A549 (cell line): ENCODE data around the gene CAMTA1.

Experiments used
- CHD2 ChIP-seq: fragments of 150-350 bp; IDR thresholded peaks from 2 replicates; pipeline ENCODE4 v1.6.1; 2014; ENCODE audit warnings: low read length; ENCODE audit not compliant: partially characterized antibody
- EP300 ChIP-seq, 2 experiments: fragments of >200 bp; sonication (Bioruptor Twin); formaldehyde crosslinking; IDR thresholded peaks; 2 replicates in 1 of 2; 3 replicates in 1 of 2; pipeline ENCODE4 v1.6.1; 2016 to 2017
- JUN ChIP-seq, 2 experiments: fragments of >200 bp; sonication (Bioruptor Twin); formaldehyde crosslinking; IDR thresholded peaks; 2 replicates in 1 of 2; 3 replicates in 1 of 2; pipeline ENCODE4 v1.6.1; 2016 to 2017
- POLR2A ChIP-seq: IDR thresholded peaks from 2 replicates; pipeline ENCODE4 v1.6.1; 2012; ENCODE audit warnings: mild to moderate bottlenecking, low read length
- RAD21 ChIP-seq, 2 experiments: fragments of >200 bp in 1 of 2; sonication (Bioruptor Twin) in 1 of 2; formaldehyde crosslinking in 1 of 2; IDR thresholded peaks in 1 of 2; conservative IDR thresholded peaks in 1 of 2; 2 replicates in 1 of 2; 3 replicates in 1 of 2; pipeline ENCODE4 v1.6.1; 2012 to 2018; ENCODE audit warnings: inconsistent platforms in 1 of 2
- TF ChIP-seq, protein P1 (sequence below): fragments of >200 bp; sonication (Bioruptor Twin); formaldehyde crosslinking; IDR thresholded peaks from 2 replicates; pipeline ENCODE4 v1.6.1; 2016
- TF ChIP-seq, protein P2 (sequence below): fragments of >200 bp; sonication (Bioruptor Twin); formaldehyde crosslinking; IDR thresholded peaks from 3 replicates; pipeline ENCODE4 v1.5.1; 2016
- TF ChIP-seq, protein P3 (sequence below): fragments of 200-600 bp; sonication (generic); IDR thresholded peaks from 2 replicates; pipeline ENCODE4 v1.6.1; 2016; ENCODE audit warnings: antibody characterized with exemption, mild to moderate bottlenecking, moderate library complexity
- TF ChIP-seq, protein P4 (sequence below): IDR thresholded peaks from 2 replicates; pipeline ENCODE4 v1.6.1; 2012
- TF ChIP-seq, protein P5 (sequence below): IDR thresholded peaks from 2 replicates; pipeline ENCODE4 v1.6.1; 2012

DNA sequence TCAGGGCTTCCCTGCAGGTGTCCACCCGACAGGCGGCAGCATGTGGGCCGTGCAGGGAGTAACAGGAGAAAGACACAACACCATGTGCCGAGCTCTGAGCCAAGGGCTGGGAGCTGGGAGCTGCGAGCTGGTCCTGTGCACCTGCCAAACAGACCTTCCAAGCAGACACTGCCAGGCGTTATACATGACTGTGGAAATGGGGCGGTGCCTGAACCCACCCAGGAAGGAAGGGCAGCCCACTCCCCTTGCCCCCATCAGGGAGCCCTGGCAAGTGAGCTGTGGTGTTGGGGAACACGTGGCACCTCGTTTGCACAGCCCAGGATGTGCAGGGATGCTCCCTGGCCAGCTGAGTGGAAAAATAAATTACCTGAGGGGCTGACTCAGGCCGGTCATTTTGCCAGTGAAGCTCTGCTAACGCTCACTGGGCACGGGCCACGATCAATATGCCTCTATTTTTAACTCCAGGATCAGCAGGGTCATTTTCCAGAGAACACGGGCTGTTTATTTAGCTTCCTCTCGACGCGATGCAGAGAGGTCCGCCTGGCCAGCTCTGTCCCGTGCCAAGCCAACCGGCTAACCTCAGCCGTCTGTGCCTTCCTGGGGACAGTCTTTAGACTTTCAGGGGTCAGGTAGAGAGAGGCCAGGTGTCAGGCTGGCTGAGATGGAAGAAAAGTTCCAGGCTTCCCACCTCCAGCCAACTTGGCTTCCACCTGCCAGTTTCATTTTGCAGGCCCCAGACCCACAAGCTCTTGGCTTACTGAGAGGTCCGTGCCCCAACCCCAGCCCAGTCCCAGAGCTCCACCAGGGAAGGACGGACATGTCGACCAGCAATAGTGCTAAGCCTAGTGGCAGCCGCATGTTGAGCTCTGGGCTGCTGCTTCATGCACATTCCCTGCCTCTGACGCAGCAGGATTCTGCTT lies 789.1 kb downstream of the CAMTA1 start:
- no peak for TF ChIP-seq EP300 (IDR thresholded peaks at IDR 0.05)
- TF ChIP-seq, protein P1, sequence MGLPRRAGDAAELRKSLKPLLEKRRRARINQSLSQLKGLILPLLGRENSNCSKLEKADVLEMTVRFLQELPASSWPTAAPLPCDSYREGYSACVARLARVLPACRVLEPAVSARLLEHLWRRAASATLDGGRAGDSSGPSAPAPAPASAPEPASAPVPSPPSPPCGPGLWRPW: no peak
- TF ChIP-seq, protein P2, sequence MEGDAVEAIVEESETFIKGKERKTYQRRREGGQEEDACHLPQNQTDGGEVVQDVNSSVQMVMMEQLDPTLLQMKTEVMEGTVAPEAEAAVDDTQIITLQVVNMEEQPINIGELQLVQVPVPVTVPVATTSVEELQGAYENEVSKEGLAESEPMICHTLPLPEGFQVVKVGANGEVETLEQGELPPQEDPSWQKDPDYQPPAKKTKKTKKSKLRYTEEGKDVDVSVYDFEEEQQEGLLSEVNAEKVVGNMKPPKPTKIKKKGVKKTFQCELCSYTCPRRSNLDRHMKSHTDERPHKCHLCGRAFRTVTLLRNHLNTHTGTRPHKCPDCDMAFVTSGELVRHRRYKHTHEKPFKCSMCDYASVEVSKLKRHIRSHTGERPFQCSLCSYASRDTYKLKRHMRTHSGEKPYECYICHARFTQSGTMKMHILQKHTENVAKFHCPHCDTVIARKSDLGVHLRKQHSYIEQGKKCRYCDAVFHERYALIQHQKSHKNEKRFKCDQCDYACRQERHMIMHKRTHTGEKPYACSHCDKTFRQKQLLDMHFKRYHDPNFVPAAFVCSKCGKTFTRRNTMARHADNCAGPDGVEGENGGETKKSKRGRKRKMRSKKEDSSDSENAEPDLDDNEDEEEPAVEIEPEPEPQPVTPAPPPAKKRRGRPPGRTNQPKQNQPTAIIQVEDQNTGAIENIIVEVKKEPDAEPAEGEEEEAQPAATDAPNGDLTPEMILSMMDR: no peak
- TF ChIP-seq JUN (IDR thresholded peaks at IDR 0.05): no peak
- TF ChIP-seq CHD2: no peak
- TF ChIP-seq, protein P3, sequence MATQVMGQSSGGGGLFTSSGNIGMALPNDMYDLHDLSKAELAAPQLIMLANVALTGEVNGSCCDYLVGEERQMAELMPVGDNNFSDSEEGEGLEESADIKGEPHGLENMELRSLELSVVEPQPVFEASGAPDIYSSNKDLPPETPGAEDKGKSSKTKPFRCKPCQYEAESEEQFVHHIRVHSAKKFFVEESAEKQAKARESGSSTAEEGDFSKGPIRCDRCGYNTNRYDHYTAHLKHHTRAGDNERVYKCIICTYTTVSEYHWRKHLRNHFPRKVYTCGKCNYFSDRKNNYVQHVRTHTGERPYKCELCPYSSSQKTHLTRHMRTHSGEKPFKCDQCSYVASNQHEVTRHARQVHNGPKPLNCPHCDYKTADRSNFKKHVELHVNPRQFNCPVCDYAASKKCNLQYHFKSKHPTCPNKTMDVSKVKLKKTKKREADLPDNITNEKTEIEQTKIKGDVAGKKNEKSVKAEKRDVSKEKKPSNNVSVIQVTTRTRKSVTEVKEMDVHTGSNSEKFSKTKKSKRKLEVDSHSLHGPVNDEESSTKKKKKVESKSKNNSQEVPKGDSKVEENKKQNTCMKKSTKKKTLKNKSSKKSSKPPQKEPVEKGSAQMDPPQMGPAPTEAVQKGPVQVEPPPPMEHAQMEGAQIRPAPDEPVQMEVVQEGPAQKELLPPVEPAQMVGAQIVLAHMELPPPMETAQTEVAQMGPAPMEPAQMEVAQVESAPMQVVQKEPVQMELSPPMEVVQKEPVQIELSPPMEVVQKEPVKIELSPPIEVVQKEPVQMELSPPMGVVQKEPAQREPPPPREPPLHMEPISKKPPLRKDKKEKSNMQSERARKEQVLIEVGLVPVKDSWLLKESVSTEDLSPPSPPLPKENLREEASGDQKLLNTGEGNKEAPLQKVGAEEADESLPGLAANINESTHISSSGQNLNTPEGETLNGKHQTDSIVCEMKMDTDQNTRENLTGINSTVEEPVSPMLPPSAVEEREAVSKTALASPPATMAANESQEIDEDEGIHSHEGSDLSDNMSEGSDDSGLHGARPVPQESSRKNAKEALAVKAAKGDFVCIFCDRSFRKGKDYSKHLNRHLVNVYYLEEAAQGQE: no peak
- TF ChIP-seq, protein P4, sequence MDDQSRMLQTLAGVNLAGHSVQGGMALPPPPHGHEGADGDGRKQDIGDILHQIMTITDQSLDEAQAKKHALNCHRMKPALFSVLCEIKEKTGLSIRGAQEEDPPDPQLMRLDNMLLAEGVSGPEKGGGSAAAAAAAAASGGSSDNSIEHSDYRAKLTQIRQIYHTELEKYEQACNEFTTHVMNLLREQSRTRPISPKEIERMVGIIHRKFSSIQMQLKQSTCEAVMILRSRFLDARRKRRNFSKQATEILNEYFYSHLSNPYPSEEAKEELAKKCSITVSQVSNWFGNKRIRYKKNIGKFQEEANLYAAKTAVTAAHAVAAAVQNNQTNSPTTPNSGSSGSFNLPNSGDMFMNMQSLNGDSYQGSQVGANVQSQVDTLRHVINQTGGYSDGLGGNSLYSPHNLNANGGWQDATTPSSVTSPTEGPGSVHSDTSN: no peak
- TF ChIP-seq, protein P5, sequence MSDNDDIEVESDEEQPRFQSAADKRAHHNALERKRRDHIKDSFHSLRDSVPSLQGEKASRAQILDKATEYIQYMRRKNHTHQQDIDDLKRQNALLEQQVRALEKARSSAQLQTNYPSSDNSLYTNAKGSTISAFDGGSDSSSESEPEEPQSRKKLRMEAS: no peak
- TF ChIP-seq RAD21 (conservative IDR thresholded peaks at IDR 0.05 in 1 of 2, IDR thresholded peaks at IDR 0.05 in 1 of 2): no peak
- no peak for TF ChIP-seq POLR2A
